AG08396 (cell line): Measurements from ENCODE around the gene LRRC8D.

Experiments
- DNase-seq: peaks from one replicate; pipeline ENCODE4 v3.0.0; 2012; ENCODE audit warnings: low spot score, mixed read lengths

The LRRC8D gene

DNA sequence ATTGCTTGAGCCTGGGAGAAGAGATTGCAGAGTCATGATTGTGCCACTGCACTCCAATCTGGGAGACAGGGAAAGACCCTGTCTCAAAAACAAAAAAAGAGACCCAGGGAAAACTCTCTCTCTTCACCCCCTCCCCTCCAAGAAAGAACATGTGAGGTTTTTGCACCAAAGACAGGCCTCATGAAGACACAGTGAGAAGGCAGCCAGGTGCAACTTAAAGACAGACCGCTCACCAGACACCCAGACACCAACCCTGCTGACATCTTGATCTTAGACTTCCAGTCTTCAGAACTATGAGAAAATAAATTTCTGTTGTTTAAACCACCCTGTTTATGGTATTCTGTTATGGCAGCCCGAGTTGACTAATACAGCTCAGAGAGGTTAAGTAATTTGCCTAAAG is 13.3 kb upstream of the LRRC8D start:
- no peak for DNase-seq

DNA sequence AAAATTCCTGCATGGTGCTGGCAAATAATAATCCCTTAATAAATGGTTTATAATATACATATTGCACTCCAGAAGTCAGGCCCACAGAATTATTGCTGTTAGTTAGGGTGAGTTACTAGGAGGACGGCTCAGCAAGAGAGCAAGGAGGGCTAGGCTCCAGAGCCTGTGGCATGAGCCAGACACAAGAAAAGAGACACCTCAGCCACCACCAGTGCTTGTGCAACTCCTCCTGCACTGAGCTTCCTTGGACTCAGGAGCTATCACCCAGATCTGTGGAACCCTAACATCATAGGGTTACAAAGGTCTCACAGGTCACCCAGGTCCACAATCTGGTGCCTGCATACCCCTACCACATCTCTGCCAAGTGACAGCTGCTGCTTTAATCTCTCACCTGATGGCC is 12.8 kb upstream of the LRRC8D start:
- no peak for DNase-seq

DNA sequence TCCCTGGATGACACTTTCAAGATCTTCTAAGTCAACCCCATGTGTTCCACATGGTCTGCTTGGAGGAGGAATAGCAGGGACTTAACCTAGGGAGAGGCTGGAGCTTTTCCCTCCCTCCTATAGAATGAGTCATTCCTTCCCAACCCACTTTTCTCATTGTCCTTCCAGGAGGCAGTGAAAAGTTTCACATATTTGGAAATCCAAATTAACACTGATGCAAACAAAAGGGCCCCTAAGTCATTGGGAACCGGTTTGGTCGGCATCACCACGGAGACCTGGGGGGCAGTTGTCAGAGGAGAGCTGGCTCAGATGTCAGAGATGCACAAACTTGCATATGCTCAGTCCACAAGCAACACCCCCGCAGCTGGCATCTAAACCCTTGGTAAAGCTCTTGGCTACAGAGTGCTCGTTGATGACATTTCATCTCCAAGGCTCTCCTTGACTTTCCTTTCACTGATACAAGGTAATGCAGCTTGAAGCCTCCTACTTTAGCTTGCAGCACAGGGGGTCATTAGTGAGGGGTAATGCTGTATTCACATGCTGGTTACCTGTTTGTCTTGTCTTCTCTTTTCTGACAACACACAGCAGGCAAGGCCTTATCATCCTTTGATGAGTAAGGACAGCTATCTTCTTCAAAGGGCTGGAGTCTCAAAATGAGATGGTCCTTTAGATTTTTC is 12.3 kb upstream of the LRRC8D start:
- no peak for DNase-seq

DNA sequence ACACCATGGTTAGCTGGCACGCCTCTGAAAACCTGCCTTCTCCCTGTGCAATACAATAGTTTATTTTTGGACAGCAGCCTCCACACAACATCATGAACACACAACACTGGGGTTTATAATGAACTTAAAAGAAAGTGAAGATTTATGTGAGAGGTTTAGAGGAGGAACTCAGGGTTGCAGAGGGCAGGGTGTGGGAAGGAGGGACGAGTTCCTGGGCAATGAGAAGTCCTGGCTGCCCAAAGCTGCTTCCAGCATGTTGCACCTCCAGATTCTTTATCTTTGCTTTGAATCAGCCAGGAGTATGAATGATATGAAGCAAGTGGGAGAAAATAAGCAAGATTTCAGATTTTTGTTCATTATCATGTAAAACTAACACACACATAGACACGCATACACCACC is 11.3 kb upstream of the LRRC8D start:
- no peak for DNase-seq

DNA sequence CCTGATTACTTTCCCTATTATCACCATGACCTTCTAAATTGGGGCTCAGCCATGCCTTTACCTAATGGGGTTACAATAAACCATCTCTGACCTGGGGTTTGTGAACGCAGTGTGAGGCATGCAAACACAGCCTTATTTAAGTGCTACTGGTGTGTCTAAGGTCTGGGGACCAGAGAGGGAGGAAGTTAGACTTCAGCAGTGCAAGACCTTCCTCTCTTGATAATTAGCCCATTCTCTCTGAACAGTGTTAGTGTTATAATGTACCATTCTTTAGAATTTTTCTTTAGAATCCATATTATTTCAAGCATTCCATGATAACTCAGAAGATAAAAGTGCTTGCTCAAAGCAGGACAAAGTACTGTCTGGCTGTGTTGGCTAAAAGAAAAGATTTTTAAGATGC is 10.5 kb upstream of the LRRC8D start:
- DNase-seq: no peak

DNA sequence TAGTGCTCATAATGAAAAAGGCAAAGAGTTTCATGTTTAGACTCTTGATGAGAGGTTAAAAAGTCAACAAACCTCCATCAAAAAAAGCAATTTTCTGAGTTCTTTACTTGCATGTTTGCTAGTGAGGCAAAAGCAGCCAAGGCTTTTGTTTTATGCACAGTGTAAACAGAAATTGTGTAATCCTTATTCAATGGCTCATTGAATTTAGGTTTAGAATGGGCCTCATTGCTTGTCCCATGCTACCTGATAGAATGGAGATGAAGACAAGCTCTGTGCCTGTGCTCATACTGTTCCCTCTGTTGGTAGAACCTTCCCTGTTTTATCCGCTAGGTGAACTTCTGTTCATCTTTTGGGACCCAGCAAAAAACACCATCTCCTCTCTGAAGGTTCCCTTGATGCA is 10.0 kb upstream of the LRRC8D start:
- no peak for DNase-seq

DNA sequence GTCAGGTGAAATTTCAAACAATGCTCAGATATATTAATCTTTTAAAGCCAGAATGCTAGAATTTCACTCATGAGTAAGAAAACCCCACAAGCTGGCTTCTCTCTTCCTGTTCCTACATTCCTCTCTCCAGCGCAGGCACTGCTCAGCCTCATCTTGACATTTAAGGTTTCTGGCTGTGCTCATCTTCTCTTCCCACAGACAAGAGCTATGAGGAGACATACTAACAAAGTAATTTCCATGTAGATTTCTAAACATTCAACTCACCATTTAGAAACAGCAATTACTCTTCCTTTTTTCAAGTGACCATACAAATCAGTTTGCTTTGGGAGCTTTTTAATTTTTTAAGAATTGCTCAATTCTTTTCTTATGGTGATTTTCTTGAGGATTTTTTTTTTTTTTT is 7.8 kb upstream of the LRRC8D start:
- no peak for DNase-seq

DNA sequence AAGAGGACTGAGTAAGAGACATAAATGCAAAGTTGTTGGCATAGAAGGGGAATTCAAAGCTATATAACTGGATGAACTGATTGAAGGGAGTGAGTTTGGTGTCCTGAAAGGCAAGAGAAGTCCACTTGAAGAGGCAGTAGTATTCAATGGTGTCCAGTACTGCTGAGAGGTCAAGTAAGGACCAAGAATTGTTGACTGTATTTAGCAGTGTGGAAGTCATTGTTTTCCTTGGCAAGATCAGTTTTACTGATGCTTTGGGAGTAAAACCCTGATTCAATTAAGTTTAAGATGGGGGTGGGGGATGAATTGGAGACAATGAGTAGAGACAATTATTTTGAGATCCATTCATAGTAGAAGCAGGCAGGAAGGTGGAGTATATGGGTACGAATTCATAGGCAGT is 5.8 kb upstream of the LRRC8D start:
- no peak for DNase-seq

DNA sequence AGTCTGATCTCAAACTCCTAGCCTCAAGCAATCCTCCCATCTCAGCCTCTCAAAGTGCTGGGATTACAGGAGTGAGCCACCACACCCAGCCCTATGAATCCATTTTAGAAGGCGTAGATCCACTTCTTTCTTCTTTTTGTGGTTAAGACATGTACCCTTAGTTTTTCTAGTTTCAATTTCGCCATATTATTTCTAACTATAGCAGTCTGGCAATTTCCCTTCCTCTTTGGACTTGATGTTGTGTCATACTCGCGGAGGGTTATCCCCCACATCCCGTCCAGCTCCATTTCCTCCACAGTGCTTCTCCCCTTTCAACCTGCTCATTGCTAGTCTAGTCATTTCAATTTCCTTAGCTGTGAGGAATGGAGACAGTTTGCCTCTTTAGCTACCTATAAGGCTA is 5.2 kb upstream of the LRRC8D start:
- no peak for DNase-seq

DNA sequence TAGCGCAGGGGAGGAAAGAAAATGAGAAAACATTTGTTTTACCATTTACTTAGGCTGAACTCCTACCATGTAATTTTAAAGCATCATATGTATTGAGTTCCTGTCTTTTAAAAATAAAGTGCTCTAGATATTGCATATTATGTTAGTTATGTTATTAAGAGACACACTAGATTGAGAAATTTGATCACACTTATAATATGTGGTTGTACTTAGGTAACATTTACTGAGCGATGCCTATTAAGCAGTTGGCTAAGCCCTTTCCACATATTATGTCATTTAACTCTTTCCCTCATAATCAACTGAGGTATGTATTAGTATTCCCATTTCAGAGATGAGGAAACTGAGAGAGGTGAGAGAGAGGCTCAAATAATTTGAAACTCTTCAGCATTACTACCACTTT is 4.5 kb upstream of the LRRC8D start:
- DNase-seq: no peak

DNA sequence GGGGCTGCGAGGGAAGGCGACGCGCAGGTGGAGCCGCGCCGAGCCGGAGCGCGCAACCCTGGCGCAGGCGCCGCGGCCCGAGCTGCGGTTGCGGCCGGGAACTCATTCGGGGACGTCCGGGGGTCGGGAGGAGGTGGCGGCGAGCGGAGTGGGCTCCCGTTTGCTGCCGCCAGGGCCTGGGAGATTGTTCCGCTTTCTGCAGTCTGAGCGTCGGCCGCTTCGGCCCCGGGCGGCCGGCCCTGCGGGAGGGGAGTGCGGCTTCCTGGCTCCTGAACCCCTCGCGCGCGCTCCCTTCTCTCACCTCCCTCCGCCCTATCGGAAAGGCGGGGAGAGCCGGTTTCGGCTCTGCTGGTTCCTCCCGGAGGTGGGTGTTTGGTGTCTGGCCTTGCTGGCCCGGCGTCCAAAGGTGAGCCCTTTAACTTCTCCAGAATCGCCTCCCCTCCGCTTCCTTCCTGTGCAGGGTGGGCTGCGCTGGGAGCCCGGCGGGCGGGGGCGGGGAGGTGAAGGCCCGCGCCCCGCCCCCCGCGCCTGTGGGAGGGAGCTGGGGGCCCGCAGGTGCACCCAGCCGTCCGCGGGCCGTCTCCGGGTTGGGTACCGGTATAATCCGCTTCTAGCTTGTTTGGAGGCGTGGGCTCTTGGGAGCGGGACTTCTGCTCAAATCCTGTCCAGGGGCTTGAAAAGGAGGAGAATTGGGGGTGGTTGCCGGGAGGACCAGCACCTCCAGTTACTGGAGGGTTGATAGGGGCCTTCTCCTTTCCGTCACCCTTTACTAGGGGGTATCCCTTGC is 683 bp downstream of the LRRC8D start:
- peak; percentile 73 for DNase-seq

DNA sequence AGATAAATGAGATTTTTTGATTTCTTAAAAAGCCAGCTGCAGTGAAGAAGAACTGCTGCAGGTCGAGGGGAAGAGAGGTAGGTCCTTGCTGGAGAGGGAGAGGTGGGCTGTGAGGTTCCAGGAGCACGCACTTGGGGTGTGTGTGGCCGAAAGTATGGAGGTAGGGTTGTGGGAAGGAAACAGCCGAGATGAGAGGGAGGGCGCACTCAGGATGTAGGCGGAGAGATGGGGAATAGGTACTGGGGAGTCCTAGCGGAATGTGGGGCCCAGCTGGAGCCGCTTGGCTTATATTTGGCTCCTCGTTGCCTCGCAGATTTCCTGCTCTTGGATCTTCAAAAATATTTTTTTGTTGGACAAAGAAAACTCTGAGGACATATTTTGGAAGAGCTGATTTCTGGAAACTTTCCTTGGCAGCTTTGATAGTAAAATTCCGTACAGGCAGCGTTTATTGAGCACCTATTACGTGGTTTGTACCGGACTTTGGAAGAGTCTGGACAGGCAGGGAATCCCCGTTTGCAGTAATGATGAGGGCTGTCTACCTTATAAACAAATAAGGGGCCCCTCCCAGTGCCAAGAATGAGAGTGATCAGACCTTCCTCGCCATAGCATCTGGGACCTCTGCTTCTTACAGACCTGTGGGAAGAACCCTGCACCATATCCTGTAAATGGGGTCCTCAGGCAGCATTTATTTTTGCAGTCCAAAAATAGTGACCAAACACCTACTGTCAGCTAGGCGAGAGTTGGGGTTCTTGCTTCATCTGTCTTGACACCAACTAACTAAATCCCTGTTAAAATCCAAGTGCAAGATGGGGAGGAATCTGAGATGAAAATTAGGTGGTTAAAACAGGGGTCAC is 1.5 kb downstream of the LRRC8D start:
- DNase-seq: no peak

DNA sequence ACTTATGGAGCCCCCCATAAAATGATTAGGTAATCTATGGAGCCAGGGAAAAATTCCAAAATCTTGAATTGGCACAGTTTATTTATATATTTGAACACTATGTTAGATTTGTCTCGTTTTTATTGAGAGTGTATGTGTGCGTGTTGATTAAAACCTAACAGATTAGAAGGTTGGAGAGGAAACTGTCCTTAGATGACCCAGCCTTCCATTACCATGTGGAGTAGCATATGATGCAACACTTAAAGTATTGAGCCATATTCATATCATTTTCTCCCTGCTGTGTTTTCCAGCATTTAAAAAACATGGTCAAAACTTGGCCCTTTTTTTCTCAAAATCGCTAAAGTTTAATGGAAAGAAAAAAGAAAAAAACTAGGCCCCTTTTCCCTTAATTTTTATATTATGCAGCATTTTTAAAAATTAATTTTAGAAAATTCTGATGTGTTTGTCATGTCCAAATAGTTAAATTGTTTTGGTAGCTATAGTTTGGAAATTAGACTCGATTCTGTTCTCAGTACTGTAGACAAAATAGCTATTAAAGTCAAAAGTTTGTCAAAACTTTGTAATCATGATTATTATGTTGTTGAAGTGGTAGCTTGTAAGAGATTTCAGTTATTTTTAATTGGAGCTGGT is 2.3 kb downstream of the LRRC8D start:
- peak; percentile 36 for DNase-seq

DNA sequence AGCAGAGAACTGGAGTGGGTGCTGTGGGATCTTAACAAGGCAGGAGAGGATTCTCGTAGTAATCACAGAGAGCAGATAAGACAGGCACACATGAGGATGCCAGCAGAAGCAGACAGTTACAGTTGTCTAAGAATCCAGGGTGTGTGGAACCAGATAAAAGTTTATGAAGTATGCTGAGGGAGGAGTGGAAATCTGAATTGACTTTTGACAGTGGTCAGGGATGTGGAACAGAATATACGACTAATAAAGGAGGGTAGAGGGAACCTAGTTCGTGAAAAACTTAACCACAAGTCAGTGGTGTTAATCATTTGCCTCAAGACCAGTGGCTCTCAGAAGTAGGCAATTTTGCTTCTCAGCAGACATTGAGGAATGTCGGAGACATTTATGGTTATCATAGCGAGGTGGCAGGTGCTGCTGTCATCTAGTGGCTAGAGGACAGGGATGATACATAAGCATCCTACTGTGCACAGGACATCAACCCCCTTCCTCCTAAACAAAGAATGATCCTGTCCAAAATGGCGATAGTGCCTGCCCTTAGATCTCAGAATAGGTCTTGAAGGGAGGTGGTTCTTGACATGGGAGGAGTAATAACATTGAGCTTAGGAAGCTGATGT is 3.0 kb downstream of the LRRC8D start:
- no peak for DNase-seq

DNA sequence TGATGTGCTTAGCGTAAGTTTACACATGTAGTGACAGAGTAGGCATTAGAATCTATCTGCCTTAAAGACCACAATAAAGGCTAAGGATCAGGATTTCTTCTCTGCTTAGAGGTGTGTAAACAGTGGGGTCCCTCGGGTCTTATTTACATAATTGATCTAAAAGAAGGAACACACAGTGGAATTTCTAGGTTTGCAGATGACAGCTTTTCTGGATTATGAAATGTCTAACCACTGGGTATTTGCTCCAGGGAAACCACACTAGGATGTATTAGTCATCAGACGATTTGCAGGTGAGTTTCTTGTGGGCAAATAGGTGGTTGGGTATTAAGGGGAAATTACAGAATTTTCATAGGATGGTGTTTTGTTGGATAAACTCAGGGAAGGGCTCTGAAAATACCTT is 5.8 kb downstream of the LRRC8D start:
- no peak for DNase-seq

DNA sequence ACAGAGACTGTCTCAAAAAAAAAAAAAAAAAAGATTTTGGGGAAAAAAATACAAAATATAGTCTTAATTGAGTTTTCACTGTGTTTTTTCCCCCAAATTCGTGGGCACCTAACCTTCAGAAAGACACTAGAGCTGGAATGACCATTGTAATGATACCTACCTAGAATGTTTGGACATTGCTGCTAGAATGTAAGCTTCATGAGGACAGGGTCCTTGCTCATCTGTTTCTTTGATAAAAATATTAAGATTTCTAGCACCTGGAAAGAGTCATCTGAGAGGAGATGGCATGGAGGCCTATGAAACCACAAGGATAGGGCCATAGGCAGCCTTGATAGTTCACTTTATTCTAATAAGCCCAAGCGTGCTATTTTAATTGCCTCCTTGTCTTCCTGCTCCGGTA is 6.5 kb downstream of the LRRC8D start:
- DNase-seq: no peak

DNA sequence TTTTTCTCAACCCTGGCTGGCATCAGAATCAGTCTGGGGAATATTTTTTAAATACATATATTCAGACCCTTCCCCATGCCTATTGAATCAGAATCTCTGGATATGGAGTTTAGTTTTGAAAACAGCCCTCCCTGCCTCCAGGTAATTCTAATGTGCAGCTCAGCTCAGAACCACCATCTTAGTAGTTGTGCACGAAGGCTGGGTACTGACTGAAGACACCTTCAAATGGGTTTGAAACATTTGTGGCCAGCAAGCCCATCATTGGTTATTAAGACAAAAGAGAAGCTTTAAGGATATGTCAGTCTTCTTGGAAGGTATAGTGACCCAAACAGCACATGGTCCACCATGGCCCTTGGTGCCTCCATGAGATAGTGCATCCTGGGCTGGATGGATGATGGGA is 7.1 kb downstream of the LRRC8D start:
- DNase-seq: no peak

DNA sequence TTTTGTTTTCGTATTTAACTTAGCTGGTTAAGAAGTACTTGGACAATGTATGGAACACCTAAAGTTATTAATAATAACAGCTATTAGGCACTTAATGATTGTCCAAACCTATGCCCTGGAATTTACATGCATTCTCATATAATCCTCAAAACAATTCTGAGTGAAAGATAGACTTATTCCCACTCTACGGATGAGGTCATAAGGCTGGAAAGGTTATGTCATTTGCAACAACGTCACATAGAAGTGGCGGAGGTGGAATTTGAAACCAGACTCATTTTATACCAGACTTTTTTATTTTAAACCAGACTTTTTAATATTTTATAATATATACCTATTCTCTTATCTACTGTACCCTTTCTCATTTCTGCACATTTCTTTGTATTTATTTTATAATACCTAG is 8.4 kb downstream of the LRRC8D start:
- no peak for DNase-seq

DNA sequence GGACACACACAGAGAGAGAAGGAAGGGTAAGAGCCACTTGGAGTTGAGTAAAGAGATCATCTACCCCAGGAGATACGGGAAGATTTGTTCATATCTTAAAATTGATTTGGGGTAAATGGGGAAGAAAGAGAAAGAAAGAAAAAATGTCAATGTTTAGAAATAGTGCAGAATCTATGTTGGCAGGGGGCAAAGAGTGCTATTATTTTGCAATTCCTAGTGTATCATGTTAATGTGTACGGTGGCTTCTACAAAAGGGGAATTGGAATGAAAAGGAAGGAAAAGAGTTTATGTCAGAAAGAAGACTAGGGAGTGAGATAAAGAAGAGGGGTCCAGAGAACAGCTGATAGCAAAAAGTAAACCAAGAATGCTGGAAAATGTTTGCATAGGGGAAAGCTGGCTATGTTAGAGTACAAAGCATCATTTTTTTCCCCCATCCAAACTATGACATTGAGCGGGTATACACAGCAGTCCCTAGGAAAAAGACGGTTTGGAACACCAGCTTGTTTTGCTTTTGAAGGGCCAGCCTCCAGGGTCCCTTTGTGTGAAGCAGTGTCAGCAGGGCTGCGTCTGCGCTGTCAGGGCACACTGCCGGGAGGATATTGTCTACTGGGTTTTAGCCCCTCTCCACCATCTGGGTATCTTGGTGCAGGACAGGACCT is 10.8 kb downstream of the LRRC8D start:
- no peak for DNase-seq

DNA sequence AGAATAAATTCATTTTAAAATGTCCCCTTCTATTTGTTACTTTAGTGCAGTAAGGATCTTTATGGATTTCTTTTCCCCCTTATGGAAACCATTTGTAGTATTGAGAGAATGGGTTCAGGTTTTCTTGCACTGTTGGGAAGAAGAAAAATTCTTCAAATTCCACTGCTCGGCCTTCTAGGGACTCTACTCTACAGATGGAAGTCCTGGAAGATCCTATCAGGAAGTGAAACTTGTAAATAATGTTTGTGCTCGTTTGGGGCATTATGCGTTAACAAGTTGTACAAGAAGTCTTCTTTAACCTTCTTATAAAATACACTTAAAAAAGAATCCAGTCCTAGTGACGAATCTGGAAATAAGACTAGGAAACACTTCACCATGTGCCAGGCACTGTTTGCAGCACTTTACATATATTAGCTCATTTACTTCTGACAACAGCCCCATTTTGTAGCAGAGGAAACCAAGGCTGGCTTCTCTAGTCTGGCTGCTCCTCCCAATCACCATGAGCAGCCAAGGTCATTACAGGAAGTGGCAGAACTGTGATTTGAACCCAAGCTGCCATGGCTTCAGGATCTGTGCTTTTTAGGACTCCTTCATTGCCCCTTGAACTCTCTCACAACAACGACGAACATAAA is 11.8 kb downstream of the LRRC8D start:
- DNase-seq: no peak
